NOMO-1 (cell line): Measurements from ENCODE around the gene SSTR4.

Experiments used
- DNase-seq, 2 experiments: peaks; one replicate each; lab custom pipeline; 2025; ENCODE audit not compliant: unreplicated experiment in 2 of 2; lab: John Stamatoyannopoulos, UW

Gene SSTR4

GRCh38 chr20:23085436-23086055, 50.4 kb downstream of the SSTR4 start:
- DNase-seq = peak; percentile 25 to 39

DNA sequence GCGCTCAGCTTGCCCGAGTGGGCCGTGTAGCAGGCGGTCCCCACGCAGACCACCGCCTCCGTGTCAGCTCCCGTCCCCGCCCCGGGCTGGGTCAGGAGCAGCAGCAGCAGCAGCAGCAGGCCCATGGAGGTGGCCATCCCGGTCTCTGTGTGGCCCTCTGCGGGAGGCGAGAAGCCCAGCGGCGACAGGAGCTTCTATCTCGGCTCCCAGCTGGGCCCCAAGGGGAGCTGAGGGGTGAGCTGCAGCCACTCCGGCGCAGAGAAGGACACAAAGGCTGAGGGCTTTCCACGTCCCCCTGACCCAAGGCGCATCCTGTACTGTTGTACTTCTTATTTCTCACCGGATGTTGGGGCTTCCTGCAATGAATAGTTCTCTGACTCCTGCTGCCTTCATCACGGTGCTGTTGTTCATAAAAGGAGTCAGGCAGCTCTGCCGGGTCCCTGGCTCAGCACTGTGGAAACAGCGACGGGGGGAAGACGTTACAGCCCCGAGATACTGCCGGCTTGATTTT, 51.0 kb downstream of the SSTR4 start, which contains the start of gene CD93:
Gene CD93, minus strand, starts transcription at position 269 of the 511 bp plus-strand sequence. Its CDS starts 132 bp downstream, at position 137.
- DNase-seq = peak; percentile 42 to 43

DNA sequence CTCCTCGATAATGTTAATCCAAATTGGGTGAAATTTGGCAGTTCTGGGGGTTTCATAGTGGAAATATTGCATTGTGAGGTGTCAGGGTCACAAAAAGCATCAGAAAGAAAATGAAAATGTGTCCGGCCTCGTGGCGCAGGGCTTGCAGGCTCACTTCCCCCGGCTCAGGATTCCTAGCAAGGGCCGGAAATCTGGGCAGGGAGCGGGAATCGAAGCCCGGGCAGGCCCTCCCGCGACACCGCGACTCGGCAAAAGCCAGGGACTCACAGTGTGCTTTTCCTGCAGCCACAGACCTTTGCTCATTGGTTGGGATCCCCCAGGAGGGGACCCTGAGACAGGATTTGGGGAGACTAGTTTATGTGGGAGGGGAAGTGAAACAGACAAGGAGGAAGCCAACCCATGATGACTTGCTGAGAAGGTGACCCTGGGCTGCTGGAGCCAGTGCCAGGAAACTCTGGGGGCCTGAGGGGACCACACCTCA, 51.9 kb downstream of the SSTR4 start:
- DNase-seq = peak; percentile 60 to 82

- DNase-seq = peak; percentile 33 to 37
Measured at GRCh38 chr20:23087587-23088251, 52.6 kb downstream of the SSTR4 start.
